Effector memory CD4-positive, alpha-beta T cell (primary cell): Measurements from ENCODE around the gene LAMP5.

Experiments
- DNase-seq, 3 donors: peaks; one replicate each; pipeline ENCODE4 v3.0.0-alpha.2; 2020
- H3K27ac ChIP-seq: 2 replicates; pipeline ENCODE4 v1.7.0; 2013; ENCODE audit warnings: mild to moderate bottlenecking, low read length, moderate library complexity; ENCODE audit not compliant: insufficient read depth, poor library complexity, severe bottlenecking
- H3K27me3 ChIP-seq: replicated peaks from 2 replicates; pipeline ENCODE4 v1.7.0; 2013; ENCODE audit warnings: mild to moderate bottlenecking, low read length; ENCODE audit not compliant: insufficient read depth, control insufficient read depth, poor library complexity, severe bottlenecking
- H3K36me3 ChIP-seq: 2 replicates; pipeline ENCODE4 v1.7.0; 2013; ENCODE audit warnings: mild to moderate bottlenecking, low read length, moderate library complexity; ENCODE audit not compliant: control insufficient read depth, insufficient read depth
- H3K4me1 ChIP-seq: 2 replicates; pipeline ENCODE4 v1.7.0; 2013; ENCODE audit warnings: low read length, mild to moderate bottlenecking; ENCODE audit not compliant: control insufficient read depth, insufficient read depth, poor library complexity, severe bottlenecking
- H3K4me3 ChIP-seq: 2 replicates; pipeline ENCODE4 v1.7.0; 2013; ENCODE audit warnings: low read length, low read depth, mild to moderate bottlenecking; ENCODE audit not compliant: insufficient read depth, poor library complexity, severe bottlenecking
- H3K9me3 ChIP-seq: 2 replicates; pipeline ENCODE4 v1.7.0; 2013; ENCODE audit warnings: mild to moderate bottlenecking, low read length, moderate library complexity; ENCODE audit not compliant: control insufficient read depth

LAMP5 gene

GRCh38 chr20:9508696-9509178 is 5.7 kb upstream of the LAMP5 start:
- no peak overlapping the region for H3K4me3 ChIP-seq
- H3K27me3 ChIP-seq, result peaks cover 19% of the 10 kb centered on the region
- H3K27ac ChIP-seq, result no peak overlapping the region
- DNase-seq, result no peak
- H3K9me3 ChIP-seq, result no peaks in the 10 kb centered on the region
- H3K4me1 ChIP-seq, result no peaks in the 10 kb centered on the region
- no peaks in the 10 kb centered on the region for H3K36me3 ChIP-seq

DNA sequence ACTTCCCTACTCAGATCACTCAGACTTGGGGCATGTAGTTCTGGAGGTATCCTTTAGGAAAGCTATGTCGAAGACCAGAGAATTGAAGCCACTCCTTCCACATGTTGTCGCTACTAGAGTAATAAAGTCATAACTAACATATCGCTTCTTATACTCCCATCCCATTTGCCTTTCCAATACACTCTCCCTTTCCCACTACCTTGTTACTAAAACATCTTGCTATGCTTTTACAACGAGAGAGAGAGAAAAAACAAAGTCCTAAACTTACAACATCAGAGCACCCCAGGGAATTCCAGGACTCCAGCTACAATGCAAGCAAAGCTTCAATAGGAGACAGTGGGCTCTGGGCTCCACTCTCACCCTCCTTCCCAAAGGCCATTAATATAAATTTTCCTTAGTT is 5.1 kb upstream of the LAMP5 start:
- H3K4me1 ChIP-seq, result no peaks in the 10 kb centered on the region
- H3K27ac ChIP-seq, result no peak overlapping the region
- H3K4me3 ChIP-seq, result no peak overlapping the region
- peaks cover 19% of the 10 kb centered on the region for H3K27me3 ChIP-seq
- no peaks in the 10 kb centered on the region for H3K36me3 ChIP-seq
- no peaks in the 10 kb centered on the region for H3K9me3 ChIP-seq
- DNase-seq, result no peak

GRCh38 chr20:9510911-9511310 is 3.5 kb upstream of the LAMP5 start:
- Histone ChIP-seq H3K27ac (no peak overlapping the region), H3K9me3 (no peaks in the 10 kb centered on the region), H3K4me3 (no peak overlapping the region), H3K4me1 (no peaks in the 10 kb centered on the region), H3K27me3 (peaks cover 19% of the 10 kb centered on the region), H3K36me3 (no peaks in the 10 kb centered on the region)
- DNase-seq, result no peak

DNA sequence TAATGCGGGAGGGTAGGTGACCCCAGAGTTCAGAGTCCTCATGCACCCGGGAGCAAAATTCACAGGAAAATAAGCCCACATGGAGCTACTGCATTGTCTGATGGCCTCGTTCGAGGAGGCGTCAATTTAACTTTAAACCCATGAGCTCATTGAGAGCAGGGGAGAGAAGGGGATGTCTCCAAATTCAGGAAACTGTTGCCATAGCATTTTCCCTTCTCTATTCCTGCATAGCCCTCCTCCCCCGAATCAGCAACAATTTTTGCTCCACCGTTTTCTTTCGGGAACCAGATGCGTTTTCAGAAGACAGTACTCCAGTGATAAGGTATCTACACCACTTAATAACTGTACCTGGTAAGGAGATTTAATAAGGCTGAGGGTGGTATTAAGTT is 324 bp upstream of the LAMP5 start:
- Histone ChIP-seq H3K27me3 (no peaks in the 10 kb centered on the region), H3K4me3 (no peak overlapping the region), H3K9me3 (no peaks in the 10 kb centered on the region), H3K27ac (no peak overlapping the region), H3K4me1 (no peaks in the 10 kb centered on the region), H3K36me3 (no peaks in the 10 kb centered on the region)
- no peak for DNase-seq

- H3K27me3 ChIP-seq, result no peaks in the 10 kb centered on the region
- no peak for DNase-seq
- no peaks in the 10 kb centered on the region for H3K9me3 ChIP-seq
- H3K36me3 ChIP-seq, result no peaks in the 10 kb centered on the region
- H3K27ac ChIP-seq, result no peak overlapping the region
- H3K4me3 ChIP-seq, result no peak overlapping the region
- no peaks in the 10 kb centered on the region for H3K4me1 ChIP-seq
Measured at GRCh38 chr20:9515214-9515585, 810 bp downstream of the LAMP5 start.

DNA sequence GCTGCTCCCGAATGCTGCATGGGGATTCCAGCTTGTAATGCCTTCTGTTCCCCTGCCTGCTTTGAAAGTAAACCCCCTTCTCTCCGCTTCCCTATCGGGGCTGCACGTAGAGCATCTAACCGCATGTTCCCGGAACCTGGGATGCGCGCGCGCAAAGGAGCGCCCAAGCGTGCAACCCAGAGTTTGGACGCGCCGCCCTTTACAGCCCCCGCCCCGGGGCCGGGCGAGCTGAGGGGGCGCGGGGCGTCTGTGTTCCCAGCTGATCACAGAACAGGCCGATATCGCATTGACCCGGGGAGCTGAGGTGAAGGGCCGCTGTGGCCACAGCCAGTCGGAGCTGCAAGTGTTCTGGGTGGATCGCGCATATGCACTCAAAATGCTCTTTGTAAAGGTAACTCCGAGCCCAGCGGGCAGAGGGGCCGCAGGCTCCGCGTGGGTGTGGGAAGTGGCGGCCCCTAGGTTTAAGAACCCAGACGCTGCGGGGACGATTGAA is 1.4 kb downstream of the LAMP5 start:
- Histone ChIP-seq H3K27me3 (no peaks in the 10 kb centered on the region), H3K36me3 (no peaks in the 10 kb centered on the region), H3K4me3 (no peak overlapping the region), H3K9me3 (no peaks in the 10 kb centered on the region), H3K4me1 (no peaks in the 10 kb centered on the region), H3K27ac (no peak overlapping the region)
- no peak for DNase-seq

GRCh38 chr20:9516234-9516871 is 2.0 kb downstream of the LAMP5 start:
- Histone ChIP-seq H3K27me3 (no peaks in the 10 kb centered on the region), H3K4me1 (no peaks in the 10 kb centered on the region), H3K4me3 (no peak overlapping the region), H3K9me3 (no peaks in the 10 kb centered on the region), H3K36me3 (no peaks in the 10 kb centered on the region), H3K27ac (no peak overlapping the region)
- no peak for DNase-seq

GRCh38 chr20:9517297-9518162 is 3.1 kb downstream of the LAMP5 start:
- H3K4me1 ChIP-seq, result no peaks in the 10 kb centered on the region
- H3K9me3 ChIP-seq, result no peaks in the 10 kb centered on the region
- no peaks in the 10 kb centered on the region for H3K36me3 ChIP-seq
- H3K27me3 ChIP-seq, result no peaks in the 10 kb centered on the region
- no peak overlapping the region for H3K4me3 ChIP-seq
- H3K27ac ChIP-seq, result no peak overlapping the region
- DNase-seq, result no peak

DNA sequence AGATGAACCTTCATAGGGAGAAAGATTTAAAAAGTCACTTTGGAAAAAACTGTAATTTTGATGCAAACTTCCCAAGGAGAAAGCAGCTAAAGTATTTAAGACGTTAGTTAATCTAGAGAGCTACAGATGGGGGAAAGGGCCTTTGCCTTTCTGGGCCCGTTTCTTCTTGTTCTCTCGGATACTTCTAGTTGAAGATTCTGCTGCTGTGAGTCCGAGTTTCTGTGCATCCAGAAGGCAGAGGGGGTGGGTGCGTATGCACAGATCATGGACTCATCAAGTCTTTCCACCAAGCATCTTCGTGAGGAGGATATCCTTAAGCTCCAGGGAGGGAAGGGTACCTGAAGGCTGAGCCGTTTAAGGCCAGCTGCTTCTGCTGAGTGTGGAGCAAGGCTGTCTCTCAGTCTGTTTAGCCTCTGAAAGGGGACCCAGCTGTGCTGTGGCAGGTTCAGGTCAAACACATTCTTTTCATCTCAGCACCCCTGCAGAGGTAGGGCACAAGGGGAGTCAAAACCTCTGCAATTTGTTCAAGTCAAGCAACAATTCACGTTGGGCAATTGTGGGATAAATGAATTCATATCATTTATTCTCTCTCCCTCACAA is 4.3 kb downstream of the LAMP5 start:
- Histone ChIP-seq H3K27ac (no peak overlapping the region), H3K9me3 (no peaks in the 10 kb centered on the region), H3K36me3 (no peaks in the 10 kb centered on the region), H3K27me3 (no peaks in the 10 kb centered on the region), H3K4me1 (no peaks in the 10 kb centered on the region), H3K4me3 (no peak overlapping the region)
- DNase-seq, result no peak

- Histone ChIP-seq H3K4me1 (no peaks in the 10 kb centered on the region), H3K9me3 (no peaks in the 10 kb centered on the region), H3K4me3 (no peak overlapping the region), H3K36me3 (no peaks in the 10 kb centered on the region), H3K27me3 (no peaks in the 10 kb centered on the region), H3K27ac (no peak overlapping the region)
- DNase-seq, result no peak
Measured at GRCh38 chr20:9520086-9520485, 5.7 kb downstream of the LAMP5 start.
